H1 (cell line): ENCODE results near the gene RALGAPA1. TPM values are rescaled to one million over a fixed set of nuclear protein-coding genes. Genes with fewer than 3 reads are reported as not detected.

Experiments used
- CTCF ChIA-PET: fragments of 300-600 bp; sonication (Branson Sonifier 250); formaldehyde crosslinking; loops from one replicate; lab custom pipeline; 2021; ENCODE audit not compliant: partially characterized antibody; lab: Charles Lee
- POLR2A ChIA-PET: fragments of 300-600 bp; sonication (Branson Sonifier 250); formaldehyde crosslinking; loops from one replicate; lab custom pipeline; 2021; ENCODE audit warnings: inconsistent platforms; ENCODE audit not compliant: partially characterized antibody; lab: Charles Lee
- DNase-seq, 2 experiments: peaks; one replicate each; pipeline versions ENCODE4 v3.0.0 to v3.0.0-alpha.2; 2010 to 2022; ENCODE audit warnings: low spot score in 2 of 2, low read depth in 1 of 2, mixed read lengths in 1 of 2
- FAIRE-seq: peaks from 2 replicates; lab custom pipeline; 2011; peaks lifted over from hg19 to GRCh38; lab: Jason Lieb, UNC
- H2AFZ ChIP-seq: 2 replicates; pipeline ENCODE4 v1.8.1; 2012; ENCODE audit warnings: low read length, inconsistent platforms
- H2AK5ac ChIP-seq: 2 replicates; pipeline ENCODE4 v1.6.1; 2013; ENCODE audit warnings: low read depth, low read length
- H2BK120ac ChIP-seq: replicated peaks from 2 replicates; pipeline ENCODE3; 2013; ENCODE audit warnings: low read depth, low read length, inconsistent platforms
- H2BK12ac ChIP-seq: 2 replicates; pipeline ENCODE4 v1.6.1; 2013; ENCODE audit warnings: low read depth, low read length
- H2BK15ac ChIP-seq: 2 replicates; pipeline ENCODE4 v1.6.1; 2013; ENCODE audit warnings: low read length
- H2BK20ac ChIP-seq: 2 replicates; pipeline ENCODE4 v1.6.1; 2013; ENCODE audit warnings: low read length
- H2BK5ac ChIP-seq: 2 replicates; pipeline ENCODE4 v1.6.1; 2013; ENCODE audit warnings: low read depth, low read length
- H3K14ac ChIP-seq: 2 replicates; pipeline ENCODE4 v1.6.1; 2013; ENCODE audit warnings: inconsistent platforms; ENCODE audit not compliant: insufficient read length
- H3K18ac ChIP-seq: 2 replicates; pipeline ENCODE4 v1.6.1; 2013; ENCODE audit warnings: low read length; ENCODE audit errors: extremely low read depth
- H3K23ac ChIP-seq: 2 replicates; pipeline ENCODE4 v1.6.1; 2013; ENCODE audit warnings: inconsistent platforms; ENCODE audit not compliant: insufficient read length
- H3K23me2 ChIP-seq: 2 replicates; pipeline ENCODE4 v1.6.1; 2013; ENCODE audit warnings: low read depth, low read length
- H3K27ac ChIP-seq: 2 replicates; pipeline ENCODE4 v1.6.1; 2011; ENCODE audit warnings: low read depth, low read length, inconsistent platforms
- H3K27me3 ChIP-seq, 4 experiments: replicated peaks in 1 of 4; 1 replicate in 1 of 4; 2 replicates in 3 of 4; pipeline versions ENCODE4 v1.6.1 to v1.8.1; 2011 to 2013; ENCODE audit warnings: low read length in 3 of 4, mild to moderate bottlenecking in 3 of 4, inconsistent platforms in 2 of 4, mixed read lengths in 2 of 4, moderate library complexity in 1 of 4; ENCODE audit not compliant: control insufficient read depth in 3 of 4, insufficient read depth in 3 of 4; ENCODE audit errors: extremely low read depth in 1 of 4
- H3K36me3 ChIP-seq, 4 experiments: 2 replicates each; pipeline versions ENCODE4 v1.6.1 to v1.8.1; 2011 to 2013; ENCODE audit warnings: mild to moderate bottlenecking in 4 of 4, low read length in 3 of 4, moderate library complexity in 2 of 4, control low read depth in 1 of 4, inconsistent platforms in 1 of 4; ENCODE audit not compliant: insufficient read depth in 4 of 4, control insufficient read depth in 2 of 4
- H3K4ac ChIP-seq: replicated peaks from 2 replicates; pipeline ENCODE3; 2013; ENCODE audit warnings: low read length, low read depth, mixed read lengths, inconsistent platforms; ENCODE audit not compliant: insufficient read length
- H3K4me1 ChIP-seq, 4 experiments: replicated peaks in 1 of 4; 1 replicate in 1 of 4; 2 replicates in 3 of 4; pipeline versions ENCODE4 v1.6.1 to v1.8.1; 2011 to 2013; ENCODE audit warnings: low read length in 3 of 4, inconsistent platforms in 2 of 4, mixed read lengths in 1 of 4; ENCODE audit not compliant: insufficient read depth in 4 of 4, control insufficient read depth in 3 of 4
- H3K4me2 ChIP-seq, 2 experiments: 2 replicates each; pipeline versions ENCODE4 v1.6.1 to v1.8.1; 2011 to 2013; ENCODE audit warnings: low read depth in 2 of 2, low read length in 2 of 2, control low read depth in 1 of 2, inconsistent platforms in 1 of 2, mild to moderate bottlenecking in 1 of 2; ENCODE audit not compliant: insufficient read depth in 1 of 2
- H3K4me3 ChIP-seq, 4 experiments: fragments of 200-600, 300-600 bp in 1 of 4; sonication (generic), shearing (Covaris generic), sonication (Bioruptor Twin) in 1 of 4; 2 replicates each; pipeline versions ENCODE4 v1.5.1 to v1.8.1; 2011 to 2016; ENCODE audit warnings: low read length in 4 of 4, low read depth in 3 of 4, control low read depth in 2 of 4, inconsistent platforms in 2 of 4, mild to moderate bottlenecking in 2 of 4, mixed read lengths in 1 of 4, moderate library complexity in 1 of 4; ENCODE audit not compliant: insufficient read depth in 2 of 4; ENCODE audit errors: extremely low read depth in 1 of 4
- H3K56ac ChIP-seq: replicated peaks from 2 replicates; pipeline ENCODE3; 2013; ENCODE audit warnings: low read depth, mild to moderate bottlenecking, mixed read lengths, low read length, inconsistent platforms; ENCODE audit not compliant: insufficient read length
- H3K79me1 ChIP-seq: 2 replicates; pipeline ENCODE4 v1.6.1; 2013; ENCODE audit warnings: low read depth, low read length, control low read depth
- H3K79me2 ChIP-seq, 2 experiments: 2 replicates each; pipeline versions ENCODE4 v1.6.1 to v1.8.1; 2012 to 2013; ENCODE audit warnings: low read length in 2 of 2, mild to moderate bottlenecking in 2 of 2, inconsistent platforms in 1 of 2; ENCODE audit not compliant: insufficient read depth in 2 of 2, control insufficient read depth in 1 of 2
- H3K9ac ChIP-seq, 4 experiments: replicated peaks in 1 of 4; 1 replicate in 1 of 4; 2 replicates in 3 of 4; pipeline versions ENCODE4 v1.6.1 to v1.8.1; 2011 to 2013; ENCODE audit warnings: low read depth in 3 of 4, low read length in 3 of 4, control low read depth in 2 of 4, mild to moderate bottlenecking in 2 of 4, moderate library complexity in 2 of 4, inconsistent platforms in 1 of 4; ENCODE audit errors: extremely low read depth in 1 of 4
- H3K9me3 ChIP-seq, 2 experiments: 2 replicates each; pipeline versions ENCODE4 v1.6.1 to v1.8.1; 2012 to 2013; ENCODE audit warnings: mild to moderate bottlenecking in 2 of 2, moderate library complexity in 2 of 2, control low read depth in 1 of 2, inconsistent platforms in 1 of 2, low read depth in 1 of 2, low read length in 1 of 2, mixed read lengths in 1 of 2; ENCODE audit not compliant: insufficient read depth in 2 of 2
- H4K20me1 ChIP-seq, 2 experiments: replicated peaks in 1 of 2; 2 replicates each; pipeline versions ENCODE3 to v1.8.1; 2011 to 2013; ENCODE audit warnings: inconsistent platforms in 2 of 2, low read length in 2 of 2, mild to moderate bottlenecking in 1 of 2; ENCODE audit not compliant: insufficient read depth in 2 of 2, control insufficient read depth in 1 of 2
- H4K5ac ChIP-seq: 2 replicates; pipeline ENCODE4 v1.6.1; 2013; ENCODE audit warnings: low read length, low read depth, mixed read lengths, inconsistent platforms; ENCODE audit not compliant: insufficient read length
- H4K8ac ChIP-seq: 2 replicates; pipeline ENCODE4 v1.8.0; 2013; ENCODE audit warnings: mild to moderate bottlenecking, moderate library complexity, low read length, inconsistent platforms; ENCODE audit not compliant: insufficient read depth; ENCODE audit errors: extremely low read depth
- H4K91ac ChIP-seq: replicated peaks from 2 replicates; pipeline ENCODE3; 2013; ENCODE audit warnings: low read length, mixed read lengths, inconsistent platforms; ENCODE audit not compliant: insufficient read length
- EP300 ChIP-seq, 2 experiments: IDR thresholded peaks; 1 replicate in 1 of 2; 2 replicates in 1 of 2; pipeline ENCODE4 v1.6.1; 2011 to 2012; ENCODE audit warnings: low read depth in 2 of 2, low read length in 2 of 2, mild to moderate bottlenecking in 2 of 2, borderline replicate concordance in 1 of 2, inconsistent platforms in 1 of 2, moderate library complexity in 1 of 2
- FOSL1 ChIP-seq: IDR thresholded peaks from 2 replicates; pipeline ENCODE4 v1.6.1; 2011; ENCODE audit warnings: mild to moderate bottlenecking, low read depth, low read length, moderate library complexity; ENCODE audit not compliant: insufficient read depth
- RNF2 ChIP-seq: fragments of 200-900, 300-1000 bp; sonication (generic); IDR thresholded peaks from 2 replicates; pipeline ENCODE4 v1.7.1; 2016; ENCODE audit warnings: borderline replicate concordance, low read depth, mild to moderate bottlenecking, antibody characterized with exemption, low read length; ENCODE audit not compliant: poor library complexity, severe bottlenecking; ENCODE audit errors: missing control alignments
- SIRT6 ChIP-seq: IDR thresholded peaks from one replicate; pipeline ENCODE4 v1.7.1; 2012; ENCODE audit warnings: low read length, inconsistent platforms
- SIX5 ChIP-seq: IDR thresholded peaks from 2 replicates; pipeline ENCODE4 v1.6.1; 2011; ENCODE audit warnings: mild to moderate bottlenecking, low read depth, low read length
- TAF7 ChIP-seq: optimal IDR thresholded peaks from 2 replicates; pipeline ENCODE3; 2011; ENCODE audit warnings: low read depth, mild to moderate bottlenecking, inconsistent platforms, low read length, moderate library complexity, borderline replicate concordance
- ZNF274 ChIP-seq: IDR thresholded peaks from 2 replicates; pipeline ENCODE4 v1.7.0; 2012; ENCODE audit warnings: low read length, borderline replicate concordance; ENCODE audit errors: extremely low read depth
- WGBS, 2 experiments: shearing (Covaris generic) in 1 of 2; methylation state at CpG; one replicate each; pipeline versions ENCODE4 v1.1.6 to v1.1.7; 2013 to 2015; ENCODE audit warnings: low lambda C conversion rate in 2 of 2, mixed read lengths in 2 of 2, inconsistent platforms in 1 of 2, low coverage in 1 of 2, missing lambda C conversion rate in 1 of 2; ENCODE audit not compliant: insufficient replicate concordance in 2 of 2, insufficient coverage in 1 of 2, insufficient read length in 1 of 2; ENCODE audit errors: extremely low coverage in 1 of 2, missing lambda C conversion rate in 1 of 2; 5-methylcytosine and 5-hydroxymethylcytosine counted together
- polyA plus RNA-seq, 7 experiments: library from polyadenylated mRNA; depleted of rRNA in 3 of 7; stranded (reverse) in 5 of 7; unstranded in 2 of 7; fragments of >200 nt in 5 of 7; fragments of 200-250 nt in 2 of 7; gene quantifications; 1 replicate in 5 of 7; 2 replicates in 1 of 7; 4 replicates in 1 of 7; pipeline versions ENCODE4 v1.2.1 to v1.2.3, GENCODE V29; 2011 to 2013; ENCODE audit warnings: missing spikeins in 2 of 7, mixed read lengths in 2 of 7
- total RNA-seq: library from RNA; stranded (reverse); fragmentation: NEBNext Ultra II Directional; extraction: Animal tissue kit (Norgen Biotek cat#: 25700); gene quantifications from 2 replicates; pipeline ENCODE4 v1.2.1, GENCODE V29; 2021
- TF ChIP-seq, protein P1 (sequence below), 3 experiments: IDR thresholded peaks; 1 replicate in 2 of 3; 2 replicates in 1 of 3; pipeline versions ENCODE4 v1.5.1 to v1.6.1; 2011; ENCODE audit warnings: low read length in 3 of 3, mild to moderate bottlenecking in 3 of 3, inconsistent platforms in 2 of 3, low read depth in 1 of 3, moderate library complexity in 1 of 3; ENCODE audit not compliant: insufficient read depth in 1 of 3; ENCODE audit errors: control extremely low read depth in 1 of 3

The RALGAPA1 gene
- total and polyA plus RNA-seq, 2 of the 8 experiments (the other 6 are each of a cell fraction or from before 2014, with no cell fraction given), result 4.2 to 26.7 TPM

DNA sequence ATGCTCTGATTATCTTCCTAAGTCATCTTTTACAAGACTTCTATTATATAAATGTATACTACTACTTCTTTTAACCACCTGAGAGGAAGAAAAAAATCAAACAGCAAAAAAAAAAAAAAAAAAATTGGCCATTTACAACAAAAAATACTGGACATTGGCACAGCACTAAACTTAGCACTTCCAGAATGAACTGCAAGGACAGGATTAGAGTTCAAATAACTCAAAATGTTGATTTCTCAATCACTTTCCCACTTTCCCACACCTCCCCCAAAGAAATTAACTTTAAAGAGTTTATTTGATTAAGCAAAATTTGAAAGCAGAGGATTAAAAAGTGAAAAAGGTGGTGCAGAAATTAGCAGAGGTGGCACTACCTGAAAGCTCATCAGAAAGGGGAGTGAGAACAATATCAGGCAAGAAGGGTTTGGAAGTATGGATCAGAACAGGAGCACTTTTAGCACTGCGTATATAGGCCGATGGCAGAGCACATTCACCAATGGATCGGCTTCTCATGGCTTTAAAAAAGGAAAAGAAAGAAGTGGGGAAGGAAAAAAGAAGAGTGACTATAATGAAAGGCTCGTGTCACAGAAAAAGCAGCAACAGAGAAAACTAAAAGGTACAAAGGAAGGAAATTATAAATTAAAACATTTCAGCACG is 109.2 kb downstream of the RALGAPA1 start:
- Histone ChIP-seq H2AK5ac (no peak overlapping the region), H2BK20ac (no peak overlapping the region), H3K4me2 (no peak overlapping the region), H3K79me1 (no peaks in the 10 kb centered on the region), H4K20me1 (no peaks in the 10 kb centered on the region), H3K4me1 (peaks cover 0 to 2% (median under 1%) of the 10 kb centered on the region in 4 experiments; a peak in 1 of 7 replicates), H3K4me3 (no peak overlapping the region), H2BK5ac (no peak overlapping the region), H3K18ac (no peak overlapping the region), H2BK15ac (no peak overlapping the region), H2AFZ (no peak overlapping the region), H3K27me3 (no peaks in the 10 kb centered on the region), H3K56ac (no peak overlapping the region), H3K9ac (no peak overlapping the region), H3K79me2 (no peaks in the 10 kb centered on the region), H4K5ac (no peak overlapping the region), H4K8ac (no peak overlapping the region), H3K14ac (no peak overlapping the region), H4K91ac (no peak overlapping the region), H3K23ac (no peak overlapping the region), H3K23me2 (no peaks in the 10 kb centered on the region), H2BK12ac (no peak overlapping the region), H3K27ac (no peak overlapping the region), H3K9me3 (no peaks in the 10 kb centered on the region), H3K4ac (no peak overlapping the region), H3K36me3 (no peaks in the 10 kb centered on the region), H2BK120ac (no peak overlapping the region)
- CTCF ChIA-PET, result interaction anchor here (0.7 kb wide), 1 partner anchor 11 kb away, joined by 3 read pairs; no protein-coding TSS in a partner anchor
- 90% methylated on average over 5 of the region's 5 CpGs; no CpG with 5 or more reads in 1 of the 2 experiments for WGBS, 2 experiments
- no peak for FAIRE-seq
- no peak for DNase-seq
- POLR2A ChIA-PET, result no interaction called here
- TF ChIP-seq ZNF274 (no peak), TAF7 (no peak), EP300 (IDR thresholded peaks at IDR 0.05; ENCODE audit: borderline replicate concordance in 1 of 2, low read depth in 2 of 2, low read length in 2 of 2) (no peak), RNF2 (no peak), SIX5 (no peak), SIRT6 (no peak), FOSL1 (no peak)
- TF ChIP-seq, protein P1, sequence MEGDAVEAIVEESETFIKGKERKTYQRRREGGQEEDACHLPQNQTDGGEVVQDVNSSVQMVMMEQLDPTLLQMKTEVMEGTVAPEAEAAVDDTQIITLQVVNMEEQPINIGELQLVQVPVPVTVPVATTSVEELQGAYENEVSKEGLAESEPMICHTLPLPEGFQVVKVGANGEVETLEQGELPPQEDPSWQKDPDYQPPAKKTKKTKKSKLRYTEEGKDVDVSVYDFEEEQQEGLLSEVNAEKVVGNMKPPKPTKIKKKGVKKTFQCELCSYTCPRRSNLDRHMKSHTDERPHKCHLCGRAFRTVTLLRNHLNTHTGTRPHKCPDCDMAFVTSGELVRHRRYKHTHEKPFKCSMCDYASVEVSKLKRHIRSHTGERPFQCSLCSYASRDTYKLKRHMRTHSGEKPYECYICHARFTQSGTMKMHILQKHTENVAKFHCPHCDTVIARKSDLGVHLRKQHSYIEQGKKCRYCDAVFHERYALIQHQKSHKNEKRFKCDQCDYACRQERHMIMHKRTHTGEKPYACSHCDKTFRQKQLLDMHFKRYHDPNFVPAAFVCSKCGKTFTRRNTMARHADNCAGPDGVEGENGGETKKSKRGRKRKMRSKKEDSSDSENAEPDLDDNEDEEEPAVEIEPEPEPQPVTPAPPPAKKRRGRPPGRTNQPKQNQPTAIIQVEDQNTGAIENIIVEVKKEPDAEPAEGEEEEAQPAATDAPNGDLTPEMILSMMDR (IDR thresholded peaks at IDR 0.05; ENCODE audit: control extremely low read depth in 1 of 3, insufficient read depth in 1 of 3, low read depth in 1 of 3, low read length in 3 of 3), result no peak
